ENCODE measurements around the gene LRRC4C.

The LRRC4C gene

GRCh38 chr11:40838181-40838683 is 621.2 kb downstream of the LRRC4C start:
- DNase-seq, result no peak

GRCh38 chr11:40827116-40827515 is 632.3 kb downstream of the LRRC4C start:
- no peak for DNase-seq

GRCh38 chr11:40826601-40827000 is 632.9 kb downstream of the LRRC4C start:
- no peak for DNase-seq

- DNase-seq, result no peak
Observed at GRCh38 chr11:40825201-40825834, 634.1 kb downstream of the LRRC4C start.

GRCh38 chr11:40819230-40819629 is 640.2 kb downstream of the LRRC4C start:
- DNase-seq, result no peak

GRCh38 chr11:40816976-40817375 is 642.5 kb downstream of the LRRC4C start:
- no peak for DNase-seq

- no peak for DNase-seq
Observed at GRCh38 chr11:40797981-40798380, 661.5 kb downstream of the LRRC4C start.

- DNase-seq, result no peak
Observed at GRCh38 chr11:40787224-40787623, 672.2 kb downstream of the LRRC4C start.

GRCh38 chr11:40763046-40763445 is 696.4 kb downstream of the LRRC4C start:
- no peak for DNase-seq

- DNase-seq, result no peak
Observed at GRCh38 chr11:40759341-40759740, 700.1 kb downstream of the LRRC4C start.

GRCh38 chr11:40754297-40754696 is 705.2 kb downstream of the LRRC4C start:
- DNase-seq, result no peak

- no peak for DNase-seq
Observed at GRCh38 chr11:40746282-40746681, 713.2 kb downstream of the LRRC4C start.

- DNase-seq, result no peak
Observed at GRCh38 chr11:40732132-40732531, 727.3 kb downstream of the LRRC4C start.

GRCh38 chr11:40722179-40722795 is 737.2 kb downstream of the LRRC4C start:
- DNase-seq, result peak; percentile 27

- no peak for DNase-seq
Observed at GRCh38 chr11:40716344-40717130, 742.9 kb downstream of the LRRC4C start.

- no peak for DNase-seq
Observed at GRCh38 chr11:40713083-40713482, 746.4 kb downstream of the LRRC4C start.

GRCh38 chr11:40701027-40701426 is 758.4 kb downstream of the LRRC4C start:
- no peak for DNase-seq

GRCh38 chr11:40689823-40690222 is 769.6 kb downstream of the LRRC4C start:
- DNase-seq, result no peak

- no peak for DNase-seq
Observed at GRCh38 chr11:40688369-40688768, 771.1 kb downstream of the LRRC4C start.

GRCh38 chr11:40686765-40687164 is 772.7 kb downstream of the LRRC4C start:
- DNase-seq, result no peak

- no peak for DNase-seq
Observed at GRCh38 chr11:40683010-40683409, 776.4 kb downstream of the LRRC4C start.

GRCh38 chr11:40679276-40679675 is 780.2 kb downstream of the LRRC4C start:
- no peak for DNase-seq

GRCh38 chr11:40647295-40647694 is 812.2 kb downstream of the LRRC4C start:
- no peak for DNase-seq

- DNase-seq, result no peak
Observed at GRCh38 chr11:40642284-40642683, 817.2 kb downstream of the LRRC4C start.

All from hematopoietic multipotent progenitor cell treated with erythropoietin and hydrocortisone succinate and interleukin-3 and kit ligand, for 8 days (in vitro differentiated cells).